ENCODE data around the gene SUN2.

SUN2 gene

DNA sequence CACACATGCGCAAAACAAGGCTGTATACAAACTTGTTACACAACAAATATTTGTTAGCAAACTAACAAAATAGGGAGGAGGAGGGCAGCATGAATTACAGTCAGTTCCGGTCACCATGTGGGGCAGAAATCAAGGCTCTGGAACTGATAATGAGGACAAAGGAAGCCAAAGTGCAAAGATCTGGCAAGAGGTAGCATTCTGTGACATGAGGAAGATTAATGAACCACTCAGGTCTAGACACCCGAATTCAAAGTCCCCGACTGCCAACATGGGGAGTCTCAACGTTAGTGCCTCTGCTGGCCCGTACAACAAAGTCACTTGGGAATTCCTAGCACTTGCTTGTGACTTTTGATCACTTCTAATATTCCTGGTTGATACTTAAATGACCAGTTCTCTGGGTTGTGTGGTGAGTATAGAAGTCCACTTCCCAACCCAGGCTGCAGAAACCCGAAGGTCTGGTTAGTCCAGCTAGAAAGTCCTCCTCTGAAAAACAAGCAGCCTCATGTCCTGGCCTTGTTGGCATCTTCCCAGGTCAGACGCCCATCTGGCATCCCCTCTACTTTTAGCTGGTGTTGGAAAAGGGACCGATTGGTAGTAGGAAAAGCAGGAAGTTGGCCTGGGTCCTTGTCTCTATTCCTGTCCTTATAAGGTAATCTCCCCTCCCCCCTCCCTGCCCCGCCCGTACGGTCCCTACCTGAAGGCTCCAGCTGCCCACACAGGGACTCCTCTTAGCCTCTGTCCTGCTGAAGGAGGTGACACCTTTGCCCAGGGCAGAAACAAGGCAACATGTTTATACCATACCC lies 1.6 kb downstream of the SUN2 start:
- DNase-seq (ENCODE audit: low read depth in 2 of 2): no peak

DNA sequence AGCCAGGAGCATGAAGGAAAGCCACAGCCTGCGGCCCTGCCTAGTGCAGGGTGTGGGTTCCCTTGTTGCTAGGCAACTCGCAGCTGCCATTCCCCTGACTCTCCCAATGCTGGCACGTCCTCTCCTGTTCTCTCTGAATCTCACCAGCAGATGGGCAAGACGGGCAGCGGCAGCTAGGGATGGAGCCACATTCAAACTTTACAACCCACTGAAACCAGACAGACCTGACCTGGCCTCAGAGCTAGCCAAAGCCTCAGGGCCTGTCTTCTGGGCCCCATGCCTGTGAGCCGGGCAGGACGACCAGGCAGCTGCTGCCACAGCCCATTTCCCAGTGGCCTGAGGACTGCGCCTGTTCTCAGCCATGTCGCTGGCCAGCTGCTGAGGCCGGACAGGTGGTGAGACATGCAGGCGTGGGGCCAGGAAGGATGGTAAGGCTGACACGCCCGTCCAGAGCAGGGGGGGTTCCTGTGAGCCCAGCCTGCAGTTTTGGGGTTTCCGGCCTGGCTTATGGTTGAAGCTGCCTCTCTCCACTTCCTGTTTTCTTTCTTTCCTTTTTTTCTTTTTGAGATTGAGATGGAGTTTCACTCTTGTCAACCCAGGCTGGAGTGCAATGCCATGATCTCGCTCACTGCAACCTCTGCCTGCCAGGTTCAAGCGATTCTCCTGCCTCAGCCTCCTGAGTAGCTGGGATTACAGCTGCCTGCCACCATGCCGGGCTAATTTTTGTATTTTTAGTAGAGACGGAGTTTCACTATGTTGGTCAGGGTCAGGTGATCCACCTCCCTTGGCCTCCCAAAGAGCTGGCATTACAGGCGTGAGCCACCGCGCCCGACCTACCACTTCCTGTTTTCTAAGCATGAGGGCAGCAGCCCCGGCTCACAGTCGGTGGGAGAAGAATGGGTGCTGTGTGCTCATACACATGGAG lies 4.1 kb downstream of the SUN2 start:
- peak in 1 of 2 donors; percentile 59 for DNase-seq (ENCODE audit: low read depth in 2 of 2)

DNA sequence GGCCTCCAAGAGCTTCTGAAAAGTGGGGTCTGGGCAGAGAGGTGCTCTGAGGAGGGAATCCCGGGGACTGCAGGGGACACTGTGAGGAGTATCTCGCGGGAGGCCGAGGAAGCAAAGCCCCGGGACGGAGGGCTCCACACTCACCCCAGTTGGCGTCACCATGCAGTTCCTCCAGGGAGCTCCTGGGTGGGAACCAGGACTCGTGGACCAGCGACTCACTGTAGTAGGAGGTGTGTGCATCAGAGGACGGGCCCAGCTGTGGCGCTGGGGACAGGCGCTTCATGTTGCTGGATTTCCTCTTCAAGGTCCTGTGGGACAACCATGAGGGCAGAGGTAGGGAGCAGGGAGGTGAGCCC lies 4.8 kb downstream of the SUN2 start:
- no peak for DNase-seq (ENCODE audit: low read depth in 2 of 2)

DNA sequence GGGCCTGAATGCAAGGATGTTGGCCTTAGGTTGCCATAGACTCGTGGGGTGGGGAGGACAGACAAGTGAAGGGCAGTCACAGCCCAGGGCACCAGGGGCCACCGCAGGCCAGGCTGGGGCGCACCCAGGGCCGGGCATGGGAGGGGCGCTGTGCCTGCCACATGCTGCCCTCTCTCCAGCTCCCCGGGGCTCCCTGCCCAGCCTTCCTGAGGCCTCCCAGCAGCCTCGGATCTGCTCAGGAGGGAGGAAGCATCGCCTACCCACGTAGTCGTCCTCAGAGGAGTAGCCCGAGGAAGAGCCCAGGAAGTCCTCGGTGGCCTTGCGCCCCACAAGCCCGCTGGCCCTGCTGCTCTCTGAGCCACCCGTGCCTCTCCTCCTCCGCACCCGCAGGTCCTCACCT lies 5.2 kb downstream of the SUN2 start:
- no peak for DNase-seq (ENCODE audit: low read depth in 2 of 2)

DNA sequence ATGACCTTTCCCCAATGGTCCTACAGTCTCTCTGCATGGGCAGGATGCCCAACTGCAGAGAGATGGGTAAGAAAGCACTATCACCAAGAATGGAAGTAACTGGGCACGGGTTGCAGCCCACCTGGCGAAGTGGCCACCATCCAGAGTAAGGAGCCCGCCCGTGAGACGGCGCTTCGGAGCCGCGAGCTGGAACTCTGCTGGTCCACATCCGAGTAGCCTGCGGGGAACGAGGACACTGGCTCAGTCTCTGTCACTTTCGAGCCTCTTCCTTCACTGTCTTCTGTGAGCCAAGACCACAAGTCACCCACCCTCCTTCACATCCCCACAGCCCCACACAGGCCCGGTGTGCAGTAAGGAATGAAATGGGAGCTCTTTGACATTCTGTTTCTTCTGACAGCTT lies 5.7 kb downstream of the SUN2 start:
- no peak for DNase-seq (ENCODE audit: low read depth in 2 of 2)

DNA sequence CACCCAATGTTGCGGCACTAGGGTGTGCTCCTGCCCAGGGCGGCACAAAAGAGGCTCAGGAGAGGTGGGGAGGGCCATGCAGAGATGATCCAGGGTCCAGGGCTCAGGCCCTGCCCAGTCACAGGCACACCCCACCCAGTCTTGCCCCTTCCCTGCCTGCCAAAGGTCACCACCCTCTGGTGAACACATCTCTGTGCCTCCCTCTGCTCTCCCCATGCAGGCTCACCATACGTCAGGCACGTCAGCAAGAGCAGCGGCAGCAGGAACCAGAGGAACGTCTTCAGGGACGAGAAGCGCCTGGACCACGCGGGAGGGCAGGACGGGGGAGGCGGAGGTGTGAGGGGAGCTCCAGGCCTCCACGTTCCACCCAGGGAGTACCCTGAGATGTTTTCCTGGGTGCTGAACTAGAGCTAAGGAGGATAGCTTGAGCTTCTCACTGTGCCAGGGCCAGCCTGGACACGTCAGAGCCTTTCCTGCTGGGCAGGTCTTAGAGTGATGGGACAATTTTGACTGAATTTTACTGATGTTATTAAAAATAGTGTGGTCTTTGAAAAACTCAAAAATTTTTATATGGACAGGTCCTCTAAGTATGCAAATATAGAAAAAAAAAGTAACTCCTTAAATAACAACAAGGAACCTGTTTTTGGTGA lies 7.2 kb downstream of the SUN2 start:
- DNase-seq (ENCODE audit: low read depth in 2 of 2): no peak

DNA sequence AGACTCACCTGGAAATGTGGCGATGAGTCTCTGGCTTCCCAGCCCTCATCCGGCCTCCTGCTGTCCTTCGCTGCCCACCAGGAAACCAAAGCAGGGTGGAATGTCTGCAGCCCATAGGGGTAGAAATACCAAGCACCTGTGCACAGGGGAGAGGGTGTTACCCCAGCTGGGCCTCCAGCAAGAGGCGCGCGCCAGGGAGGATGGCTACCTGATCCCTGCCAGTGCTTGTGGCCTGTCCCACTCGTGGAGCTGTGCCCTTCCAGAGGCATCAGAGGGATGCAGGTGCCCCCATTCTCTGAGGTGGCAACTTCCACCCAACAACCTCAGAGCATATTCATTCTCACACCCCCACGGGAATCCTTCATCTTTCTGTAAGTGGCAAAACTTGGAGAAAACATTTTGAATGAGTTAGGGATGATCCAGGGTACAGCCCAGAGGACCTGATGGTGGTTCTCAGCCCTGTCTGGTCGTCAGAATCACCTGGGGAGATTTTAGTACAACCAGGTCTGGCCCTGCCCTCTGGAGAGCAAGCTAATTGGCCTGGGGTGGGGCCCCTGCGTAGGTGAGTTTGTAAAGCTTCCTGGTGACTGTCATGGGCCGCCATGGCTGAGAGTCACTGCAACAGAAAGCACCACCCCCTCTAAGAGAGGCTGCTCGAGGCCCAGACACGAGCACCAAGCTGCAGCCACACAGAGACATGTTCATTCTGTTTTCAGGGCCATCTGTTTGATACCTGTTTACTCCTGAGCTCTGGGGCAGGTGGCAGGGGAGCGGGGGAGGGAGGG lies 9.9 kb downstream of the SUN2 start:
- no peak for DNase-seq (ENCODE audit: low read depth in 2 of 2)

DNA sequence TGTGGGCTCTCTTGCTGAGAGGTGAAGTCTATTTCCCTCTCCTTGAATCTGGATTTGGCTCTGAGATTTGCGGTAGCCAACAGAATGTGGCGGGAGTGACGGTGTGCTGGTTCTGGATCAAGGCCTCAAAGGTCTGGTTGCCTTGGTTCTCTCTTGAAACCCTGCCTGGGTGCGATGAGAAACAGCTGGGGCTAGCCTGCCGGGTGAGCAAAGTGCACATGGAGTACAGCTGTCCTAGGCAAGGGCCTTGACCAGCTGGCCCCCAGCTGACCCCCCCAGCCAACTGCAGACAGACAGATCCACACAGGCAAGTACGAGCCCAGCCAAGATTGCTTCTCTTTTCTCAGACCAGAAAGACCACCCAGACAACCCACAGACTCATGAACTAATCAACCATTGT lies 10.8 kb downstream of the SUN2 start:
- DNase-seq (ENCODE audit: low read depth in 2 of 2): no peak

DNA sequence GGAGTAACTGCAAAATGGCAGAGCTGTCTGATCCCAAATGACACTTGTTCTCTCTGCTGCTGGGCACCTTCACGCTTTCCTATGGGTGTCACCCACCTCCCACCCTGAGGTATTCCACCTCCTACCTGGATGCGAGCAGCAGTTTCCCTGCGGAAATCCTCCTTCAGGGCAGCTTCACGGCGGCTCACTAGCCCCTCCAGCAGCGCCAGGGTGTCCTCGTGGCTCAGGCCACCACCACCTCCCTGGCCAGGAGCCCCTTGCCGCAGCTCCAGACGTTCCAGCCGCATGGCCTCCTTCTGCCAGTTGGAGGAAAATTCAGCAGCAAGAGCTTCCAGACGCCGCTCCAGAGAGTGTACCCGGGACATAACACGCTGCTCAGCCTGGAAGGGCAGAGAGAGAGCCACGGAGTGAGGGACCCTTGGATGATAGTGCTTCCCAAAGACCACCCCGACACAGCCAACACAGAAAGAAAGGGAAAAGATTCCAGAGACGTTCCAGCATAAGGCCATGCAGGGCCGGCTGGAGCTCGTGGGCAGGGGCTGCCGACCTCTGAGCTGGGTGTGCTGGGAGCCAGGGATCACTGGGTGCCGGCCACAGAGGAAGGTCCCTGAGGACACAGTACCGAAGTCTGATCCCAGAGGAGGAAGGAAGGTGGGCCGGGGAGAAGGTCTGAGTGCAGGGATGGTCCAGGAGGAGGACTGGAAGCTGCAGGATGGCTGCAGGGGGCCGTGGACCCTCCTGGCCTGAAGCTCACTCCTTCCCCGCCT lies 13.4 kb downstream of the SUN2 start:
- DNase-seq (ENCODE audit: low read depth in 2 of 2): no peak

DNA sequence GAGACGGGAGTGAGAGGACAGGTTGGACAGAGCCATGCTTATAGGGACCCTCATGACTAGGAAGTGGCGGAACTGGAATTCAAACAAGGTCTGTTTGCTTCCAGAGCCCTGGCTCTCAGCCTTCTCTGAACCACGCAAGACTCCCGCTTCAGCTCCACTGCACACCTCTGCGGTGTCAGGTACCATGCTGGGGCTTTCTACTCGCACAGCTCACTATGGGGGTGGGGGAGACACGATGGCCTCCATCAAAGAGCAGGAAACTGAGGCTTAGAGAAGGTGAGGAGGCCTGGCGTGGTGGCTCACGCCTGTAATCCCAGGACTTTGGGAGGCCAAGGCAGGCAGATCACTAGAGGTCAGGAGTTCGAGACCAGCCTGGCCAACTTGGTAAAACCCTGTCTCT lies 14.2 kb downstream of the SUN2 start:
- no peak for DNase-seq (ENCODE audit: low read depth in 2 of 2)

DNA sequence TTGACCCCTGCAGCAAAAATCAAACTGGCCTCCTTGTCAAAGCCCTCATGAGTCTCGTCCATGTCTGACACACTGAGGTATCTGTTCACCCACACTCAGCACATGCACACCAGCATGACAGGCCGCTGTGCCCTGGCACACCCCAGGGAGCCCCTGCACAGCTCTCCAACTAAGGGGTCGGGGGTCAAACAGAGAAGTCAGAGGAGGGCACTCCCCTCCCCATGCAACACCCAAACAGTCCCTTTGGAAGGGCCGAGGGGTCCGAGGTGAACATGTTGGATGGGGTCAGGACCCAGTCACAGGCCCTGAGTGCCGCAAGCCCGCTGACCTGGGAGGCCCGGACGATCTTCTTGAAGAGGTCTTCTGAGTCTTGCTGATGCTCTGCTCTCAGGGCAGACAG lies 14.6 kb downstream of the SUN2 start:
- DNase-seq (ENCODE audit: low read depth in 2 of 2): no peak

DNA sequence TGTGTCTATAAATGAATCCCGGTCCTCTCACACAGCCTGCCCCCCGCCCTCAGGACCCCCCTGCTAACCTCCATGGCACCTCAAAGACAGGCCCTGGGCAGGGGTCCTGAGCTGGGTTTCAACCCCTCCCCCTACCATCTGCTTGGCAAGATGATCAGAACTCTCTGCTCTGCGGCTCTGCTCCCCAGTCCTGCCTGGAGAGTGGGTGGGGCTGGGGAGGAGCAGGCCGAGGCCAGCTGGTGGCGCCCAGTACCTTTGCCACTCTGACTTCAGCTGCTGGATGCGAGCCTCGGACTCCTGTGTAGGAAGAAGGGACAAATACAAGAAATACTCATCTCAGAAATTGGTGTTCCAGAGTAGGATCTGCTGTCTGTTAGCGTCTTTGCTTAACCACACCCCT lies 15.0 kb downstream of the SUN2 start:
- DNase-seq (ENCODE audit: low read depth in 2 of 2): no peak

DNA sequence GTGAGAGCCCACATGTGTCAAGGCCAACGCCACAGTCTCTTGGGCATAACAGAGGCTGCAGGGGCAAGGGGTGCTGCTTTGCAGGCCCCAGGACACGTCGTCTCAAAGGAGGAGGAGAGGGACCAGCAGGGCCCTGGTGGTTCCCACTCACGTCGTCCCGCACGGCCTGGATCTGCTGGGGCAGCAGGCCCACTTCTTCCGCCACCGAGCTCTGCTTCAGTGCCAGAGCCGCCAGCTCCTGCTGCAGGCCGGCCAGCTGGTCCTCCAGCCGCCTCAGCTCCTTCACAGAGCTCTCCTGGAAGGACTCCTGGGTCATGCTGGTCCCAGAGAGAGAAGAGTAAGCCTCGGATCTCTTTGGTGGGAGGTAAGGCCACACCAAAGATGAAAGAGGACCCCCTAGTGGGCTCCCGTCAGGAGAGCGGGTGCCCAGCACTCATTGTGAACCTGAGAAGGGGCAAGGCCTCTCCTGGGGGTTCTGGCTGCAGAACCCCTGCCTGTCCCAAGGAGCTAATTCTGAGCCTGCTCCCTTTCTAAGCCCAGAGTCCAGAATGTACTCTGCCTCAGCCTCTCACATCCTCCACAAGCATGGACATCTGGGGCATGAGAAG lies 15.6 kb downstream of the SUN2 start:
- DNase-seq (ENCODE audit: low read depth in 2 of 2): no peak

DNA sequence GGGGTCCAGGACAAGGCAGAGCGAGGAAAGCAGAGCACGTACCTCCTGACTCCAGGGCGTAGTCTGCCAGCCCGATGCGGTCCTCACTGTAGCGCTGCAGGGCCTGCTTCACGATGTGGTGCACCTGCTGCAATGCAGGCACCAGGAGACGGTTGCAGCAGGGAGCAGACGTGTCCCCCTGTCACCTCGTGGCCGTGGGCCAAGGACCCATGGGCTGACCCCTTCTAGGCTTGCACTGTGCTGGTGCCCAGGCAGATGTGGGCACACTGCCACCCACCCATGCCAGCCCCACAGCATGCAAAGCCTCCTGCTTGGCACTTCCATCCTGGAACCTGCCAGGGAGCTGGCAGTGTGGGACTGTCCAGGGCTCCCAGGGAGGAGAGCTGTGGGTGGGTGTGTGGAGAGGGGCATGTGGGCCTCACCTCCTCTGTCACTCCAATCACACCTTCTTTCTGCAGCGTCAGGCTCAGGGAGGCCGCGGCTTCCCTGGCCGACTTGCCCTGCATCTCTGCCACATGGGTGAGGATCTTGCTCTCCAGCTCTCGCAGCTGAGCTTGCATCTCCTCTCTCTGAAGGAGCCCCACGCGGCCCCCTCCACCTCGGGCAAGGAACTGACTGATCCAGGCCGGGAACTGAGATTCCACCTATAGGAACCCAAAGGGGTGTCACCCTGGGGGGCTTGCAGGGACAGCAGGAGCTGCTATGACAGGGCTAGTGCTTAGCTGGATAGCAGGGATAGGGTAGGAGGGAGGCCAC lies 16.3 kb downstream of the SUN2 start:
- no peak for DNase-seq (ENCODE audit: low read depth in 2 of 2)

DNA sequence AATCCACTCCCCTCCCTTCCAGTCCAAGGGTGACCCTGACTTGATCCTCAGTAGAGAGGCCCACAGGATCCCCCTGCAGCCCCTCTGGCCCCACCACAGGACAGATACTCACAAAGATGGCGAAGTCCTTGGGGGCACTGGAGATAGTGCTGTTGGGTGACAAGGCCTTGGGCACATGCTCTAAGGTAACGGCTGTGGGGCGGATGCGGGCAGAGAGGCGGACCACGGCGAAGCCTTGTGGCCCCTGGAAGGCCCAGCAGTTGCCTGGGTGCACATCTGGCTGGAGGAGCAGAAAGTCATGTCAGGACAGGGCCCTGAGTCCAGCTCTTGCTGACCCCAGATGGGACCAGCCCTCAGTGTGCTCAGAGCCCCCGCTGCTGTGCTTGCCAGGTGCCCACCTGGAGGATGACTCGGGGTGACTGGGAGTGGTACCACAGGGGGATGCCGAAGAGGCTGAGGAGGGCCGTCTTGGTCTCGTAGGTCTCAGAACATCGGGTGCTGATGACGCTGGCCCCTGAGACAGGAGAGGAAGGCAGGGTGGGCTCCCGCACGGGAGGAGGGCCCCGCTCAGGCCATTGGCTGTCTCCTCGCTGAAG lies 17.2 kb downstream of the SUN2 start:
- DNase-seq (ENCODE audit: low read depth in 2 of 2): no peak

DNA sequence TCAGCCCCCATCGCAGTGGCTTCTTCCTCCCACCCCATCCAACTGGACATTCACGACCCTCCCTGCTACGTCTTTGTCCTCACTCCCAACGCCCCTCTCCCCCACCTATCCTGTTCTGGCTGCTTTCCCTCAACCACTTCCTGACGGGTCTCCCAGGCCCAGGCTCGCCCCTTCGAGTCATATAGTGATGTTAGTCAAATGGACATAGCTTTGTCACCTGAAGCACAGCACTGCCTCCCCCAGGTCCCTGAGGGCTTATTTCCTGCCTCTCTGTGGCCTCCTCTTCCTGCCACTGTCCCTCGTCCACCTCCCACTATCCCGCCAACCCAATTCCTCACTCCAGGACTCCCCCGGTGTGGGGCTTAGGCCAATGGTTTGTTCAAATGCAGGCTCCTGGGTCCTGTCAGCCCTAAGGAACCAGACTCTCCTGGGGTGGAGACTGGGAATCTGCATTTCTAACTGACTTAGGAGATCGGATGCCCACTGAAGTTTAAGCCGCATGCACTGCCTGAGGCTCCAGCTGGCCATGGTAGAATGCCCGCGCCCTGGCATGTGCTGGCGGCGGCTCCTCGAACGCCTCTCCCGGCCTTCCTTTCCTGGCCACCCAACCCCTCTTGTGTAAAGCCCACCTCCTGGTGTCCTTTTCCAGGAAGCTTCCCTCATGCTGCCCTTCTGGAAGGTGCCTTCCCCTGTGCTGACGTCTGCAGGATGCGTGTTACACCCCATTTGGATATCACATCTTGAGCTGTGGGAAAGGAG lies 18.3 kb downstream of the SUN2 start:
- no peak for DNase-seq (ENCODE audit: low read depth in 2 of 2)

DNA sequence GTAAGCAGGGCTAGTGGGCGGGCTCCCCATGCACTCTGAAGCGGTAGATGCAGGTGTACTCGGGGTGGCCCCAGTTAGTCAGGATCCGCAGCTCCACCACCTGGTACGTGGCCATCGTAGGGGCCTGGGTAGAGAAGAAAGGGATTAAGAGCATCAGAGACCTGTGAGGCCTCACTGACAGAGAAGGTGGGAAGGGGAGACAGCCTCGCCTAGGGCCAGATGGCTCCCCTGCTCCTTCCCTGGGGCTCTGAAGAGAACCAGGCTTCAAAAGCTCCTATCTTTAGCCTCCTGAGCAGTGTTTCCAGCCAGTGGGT lies 19.6 kb downstream of the SUN2 start:
- no peak for DNase-seq (ENCODE audit: low read depth in 2 of 2)

DNA sequence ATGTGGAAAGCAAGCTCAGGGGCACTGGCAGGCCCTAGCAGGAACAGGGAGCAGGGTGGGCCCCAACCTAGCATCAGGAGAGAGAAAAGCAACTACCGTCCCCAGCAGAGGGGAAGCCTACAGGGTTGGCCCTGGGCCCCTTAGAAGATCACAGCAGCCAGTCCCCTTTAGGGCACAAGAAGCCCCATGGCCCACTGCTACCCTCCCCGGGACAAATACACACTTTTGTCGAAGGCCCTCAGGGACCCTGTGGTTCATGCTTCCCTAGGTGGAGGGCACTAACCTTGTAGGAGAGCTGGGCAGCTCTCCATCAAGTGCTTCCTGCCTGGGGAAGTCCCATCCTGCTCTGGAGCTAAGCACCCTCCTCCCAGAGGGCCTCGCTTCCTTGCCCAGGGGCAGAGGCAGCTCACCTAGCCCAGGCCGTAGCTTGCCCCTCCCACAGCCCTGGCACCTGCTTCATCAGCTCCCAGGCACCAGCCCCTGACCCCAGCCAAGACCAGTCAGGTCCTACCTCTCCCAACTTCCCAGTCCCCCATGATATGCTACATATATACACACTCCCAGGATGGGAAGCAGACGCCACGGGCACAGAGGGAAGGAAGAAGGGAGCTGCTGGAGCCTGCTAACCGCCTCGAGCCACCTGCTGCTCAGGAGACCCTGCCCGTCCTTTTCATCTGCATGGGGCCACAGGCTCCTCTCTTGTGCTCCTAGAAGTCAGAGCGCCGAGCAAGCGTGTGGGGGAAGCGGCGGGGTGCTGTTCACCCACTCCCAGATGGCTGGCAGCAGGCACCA lies 20.1 kb downstream of the SUN2 start:
- no peak for DNase-seq (ENCODE audit: low read depth in 2 of 2)

All from stimulated activated CD4-positive, alpha-beta T cell treated with anti-CD3 and anti-CD28 coated beads, Interleukin-4, amount 100 ng/mL, for 48 hours (primary cell).